ENCODE data around the gene KCNK18.

The KCNK18 gene

GRCh38 chr10:117197189-117197588 is at the start of gene KCNK18:
TSS of gene KCNK18 (plus strand) at chr10:117197489. CDS start at chr10:117197489, 0 bp downstream.
- Histone ChIP-seq H3K27me3 (ENCODE audit: control insufficient read depth in 1 of 2, insufficient read depth in 2 of 2, low read length in 2 of 2) (no peaks in the 10 kb centered on the region), H3K9ac (ENCODE audit: low read depth in 1 of 2, low read length in 2 of 2) (no peak within 1 kb of the TSS), H3K4me3 (ENCODE audit: low read depth in 1 of 2, low read length in 2 of 2) (no peak within 1 kb of the TSS), H3K4me1 (ENCODE audit: control insufficient read depth in 1 of 2, insufficient read depth in 2 of 2, low read length in 2 of 2) (no peaks in the 10 kb centered on the region), H3K36me3 (ENCODE audit: control insufficient read depth in 1 of 2, insufficient read depth in 2 of 2, low read length in 2 of 2) (no peaks in the 10 kb centered on the region), H3K27ac (ENCODE audit: low read depth, low read length) (no peak within 1 kb of the TSS), H3K9me3 (ENCODE audit: control insufficient read depth in 1 of 2, low read length in 2 of 2) (no peaks in the 10 kb centered on the region)

DNA sequence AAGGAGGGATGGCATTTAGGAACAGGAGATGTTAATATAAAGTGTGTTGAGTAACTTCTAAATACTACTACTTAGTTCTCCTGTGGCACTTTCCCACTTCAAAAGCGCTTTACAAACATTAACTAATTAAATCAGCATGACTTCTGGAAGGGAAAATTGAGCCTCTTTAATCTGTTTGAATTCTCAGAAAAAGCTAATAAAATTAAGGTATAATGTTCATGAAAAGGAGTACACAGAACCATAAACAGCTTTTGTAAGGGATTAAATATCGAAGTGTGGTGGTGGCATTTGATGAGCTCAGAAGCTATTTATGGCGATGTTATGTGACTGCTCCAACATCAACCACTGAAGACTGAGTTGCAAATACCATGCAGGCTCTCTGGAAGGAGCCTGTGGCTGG is 49.0 kb upstream of the KCNK18 start:
- Histone ChIP-seq H3K27me3 (ENCODE audit: control insufficient read depth in 1 of 2, insufficient read depth in 2 of 2, low read length in 2 of 2) (peaks cover 8 to 49% of the 10 kb centered on the region in 2 donors), H3K27ac (ENCODE audit: low read depth, low read length) (no peak overlapping the region), H3K36me3 (ENCODE audit: control insufficient read depth in 1 of 2, insufficient read depth in 2 of 2, low read length in 2 of 2) (no peaks in the 10 kb centered on the region), H3K9me3 (ENCODE audit: control insufficient read depth in 1 of 2, low read length in 2 of 2) (peaks cover 0 to 9% of the 10 kb centered on the region in 2 donors), H3K9ac (ENCODE audit: low read depth in 1 of 2, low read length in 2 of 2) (no peak overlapping the region), H3K4me3 (ENCODE audit: low read depth in 1 of 2, low read length in 2 of 2) (no peak overlapping the region), H3K4me1 (ENCODE audit: control insufficient read depth in 1 of 2, insufficient read depth in 2 of 2, low read length in 2 of 2) (no peaks in the 10 kb centered on the region)

GRCh38 chr10:117152668-117153067 is 44.6 kb upstream of the KCNK18 start:
- no peaks in the 10 kb centered on the region for H3K9me3 ChIP-seq (ENCODE audit: control insufficient read depth in 1 of 2, low read length in 2 of 2)
- no peaks in the 10 kb centered on the region for H3K36me3 ChIP-seq (ENCODE audit: control insufficient read depth in 1 of 2, insufficient read depth in 2 of 2, low read length in 2 of 2)
- H3K27me3 ChIP-seq (ENCODE audit: control insufficient read depth in 1 of 2, insufficient read depth in 2 of 2, low read length in 2 of 2) = peaks cover 29 to 41% of the 10 kb centered on the region in 2 donors
- no peaks in the 10 kb centered on the region for H3K4me1 ChIP-seq (ENCODE audit: control insufficient read depth in 1 of 2, insufficient read depth in 2 of 2, low read length in 2 of 2)
- H3K4me3 ChIP-seq (ENCODE audit: low read depth in 1 of 2, low read length in 2 of 2) = no peak overlapping the region
- H3K27ac ChIP-seq (ENCODE audit: low read depth, low read length) = no peak overlapping the region
- no peak overlapping the region for H3K9ac ChIP-seq (ENCODE audit: low read depth in 1 of 2, low read length in 2 of 2)

GRCh38 chr10:117158297-117158696 is 39.0 kb upstream of the KCNK18 start:
- Histone ChIP-seq H3K4me3 (ENCODE audit: low read depth in 1 of 2, low read length in 2 of 2) (no peak overlapping the region), H3K27me3 (ENCODE audit: control insufficient read depth in 1 of 2, insufficient read depth in 2 of 2, low read length in 2 of 2) (peaks cover 72 to 76% of the 10 kb centered on the region in 2 donors), H3K27ac (ENCODE audit: low read depth, low read length) (no peak overlapping the region), H3K9ac (ENCODE audit: low read depth in 1 of 2, low read length in 2 of 2) (no peak overlapping the region), H3K4me1 (ENCODE audit: control insufficient read depth in 1 of 2, insufficient read depth in 2 of 2, low read length in 2 of 2) (no peaks in the 10 kb centered on the region), H3K36me3 (ENCODE audit: control insufficient read depth in 1 of 2, insufficient read depth in 2 of 2, low read length in 2 of 2) (no peaks in the 10 kb centered on the region), H3K9me3 (ENCODE audit: control insufficient read depth in 1 of 2, low read length in 2 of 2) (no peaks in the 10 kb centered on the region)

DNA sequence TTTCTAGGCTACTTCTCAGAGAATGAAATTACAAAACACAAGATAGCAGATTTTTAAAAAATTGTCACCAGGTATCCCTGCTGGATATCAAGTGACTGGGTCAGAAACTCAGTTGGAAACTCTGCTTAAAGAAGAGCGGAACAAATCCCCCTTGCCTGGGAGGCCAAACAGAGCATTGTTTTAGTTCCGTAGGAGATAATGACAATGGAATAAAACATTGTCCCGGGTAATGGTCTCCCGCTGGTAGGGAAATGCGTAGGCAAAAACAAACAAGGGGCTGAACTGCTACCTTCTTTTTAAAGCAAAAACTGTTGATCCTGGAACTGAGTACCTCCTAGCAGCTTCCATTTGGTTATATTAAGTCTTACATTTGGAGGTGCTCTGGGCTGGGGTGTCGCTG is 37.9 kb upstream of the KCNK18 start:
- Histone ChIP-seq H3K9me3 (ENCODE audit: control insufficient read depth in 1 of 2, low read length in 2 of 2) (no peaks in the 10 kb centered on the region), H3K9ac (ENCODE audit: low read depth in 1 of 2, low read length in 2 of 2) (no peak overlapping the region), H3K27ac (ENCODE audit: low read depth, low read length) (no peak overlapping the region), H3K27me3 (ENCODE audit: control insufficient read depth in 1 of 2, insufficient read depth in 2 of 2, low read length in 2 of 2) (peaks cover 78 to 79% of the 10 kb centered on the region in 2 donors), H3K36me3 (ENCODE audit: control insufficient read depth in 1 of 2, insufficient read depth in 2 of 2, low read length in 2 of 2) (no peaks in the 10 kb centered on the region), H3K4me1 (ENCODE audit: control insufficient read depth in 1 of 2, insufficient read depth in 2 of 2, low read length in 2 of 2) (no peaks in the 10 kb centered on the region), H3K4me3 (ENCODE audit: low read depth in 1 of 2, low read length in 2 of 2) (no peak overlapping the region)

- Histone ChIP-seq H3K36me3 (ENCODE audit: control insufficient read depth in 1 of 2, insufficient read depth in 2 of 2, low read length in 2 of 2) (no peaks in the 10 kb centered on the region), H3K9ac (ENCODE audit: low read depth in 1 of 2, low read length in 2 of 2) (no peak overlapping the region), H3K27ac (ENCODE audit: low read depth, low read length) (no peak overlapping the region), H3K9me3 (ENCODE audit: control insufficient read depth in 1 of 2, low read length in 2 of 2) (no peaks in the 10 kb centered on the region), H3K4me3 (ENCODE audit: low read depth in 1 of 2, low read length in 2 of 2) (no peak overlapping the region), H3K4me1 (ENCODE audit: control insufficient read depth in 1 of 2, insufficient read depth in 2 of 2, low read length in 2 of 2) (peaks cover 5 to 9% of the 10 kb centered on the region in 2 donors), H3K27me3 (ENCODE audit: control insufficient read depth in 1 of 2, insufficient read depth in 2 of 2, low read length in 2 of 2) (peaks cover 80% of the 10 kb centered on the region in 2 donors)
Observed at GRCh38 chr10:117160567-117160966, 36.7 kb upstream of the KCNK18 start.

DNA sequence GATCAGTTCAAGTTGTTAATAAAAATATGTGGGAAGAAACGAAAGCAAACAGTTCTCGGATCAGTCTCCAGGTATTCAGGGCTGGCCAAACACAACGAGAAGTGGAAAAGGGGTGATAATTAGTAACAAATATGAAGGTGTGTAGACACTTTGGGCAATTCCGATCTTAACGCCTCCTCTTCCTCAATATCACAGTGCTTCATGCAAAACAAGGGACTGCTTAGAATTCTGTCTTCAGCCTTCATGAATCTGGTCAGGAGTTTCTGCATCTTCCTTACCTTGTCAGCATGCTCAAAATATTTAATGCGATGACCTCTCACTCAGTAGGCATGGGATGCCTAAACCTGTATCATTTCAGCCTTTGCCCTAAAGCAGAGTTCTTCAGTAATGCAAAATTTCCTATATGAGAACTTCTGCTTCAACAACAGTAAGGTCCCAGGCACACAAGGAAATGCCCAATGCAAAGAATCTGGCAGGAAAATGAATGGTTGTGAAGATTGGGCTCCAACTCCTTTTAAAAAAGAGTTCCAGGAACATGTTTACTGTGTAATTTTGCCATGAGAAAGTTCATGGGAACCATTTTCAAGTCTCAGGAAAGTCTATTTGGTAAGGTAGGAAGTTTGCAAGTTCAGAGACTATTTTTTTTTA is 35.8 kb upstream of the KCNK18 start:
- Histone ChIP-seq H3K9ac (ENCODE audit: low read depth in 1 of 2, low read length in 2 of 2) (no peak overlapping the region), H3K27ac (ENCODE audit: low read depth, low read length) (no peak overlapping the region), H3K4me1 (ENCODE audit: control insufficient read depth in 1 of 2, insufficient read depth in 2 of 2, low read length in 2 of 2) (peaks cover 5 to 10% of the 10 kb centered on the region in 2 donors), H3K36me3 (ENCODE audit: control insufficient read depth in 1 of 2, insufficient read depth in 2 of 2, low read length in 2 of 2) (no peaks in the 10 kb centered on the region), H3K9me3 (ENCODE audit: control insufficient read depth in 1 of 2, low read length in 2 of 2) (no peaks in the 10 kb centered on the region), H3K4me3 (ENCODE audit: low read depth in 1 of 2, low read length in 2 of 2) (no peak overlapping the region), H3K27me3 (ENCODE audit: control insufficient read depth in 1 of 2, insufficient read depth in 2 of 2, low read length in 2 of 2) (peaks cover 89 to 90% of the 10 kb centered on the region in 2 donors)

- no peak overlapping the region for H3K9ac ChIP-seq (ENCODE audit: low read depth in 1 of 2, low read length in 2 of 2)
- H3K27me3 ChIP-seq (ENCODE audit: control insufficient read depth in 1 of 2, insufficient read depth in 2 of 2, low read length in 2 of 2) = peaks cover 93 to 98% of the 10 kb centered on the region in 2 donors
- no peak overlapping the region for H3K4me3 ChIP-seq (ENCODE audit: low read depth in 1 of 2, low read length in 2 of 2)
- H3K36me3 ChIP-seq (ENCODE audit: control insufficient read depth in 1 of 2, insufficient read depth in 2 of 2, low read length in 2 of 2) = no peaks in the 10 kb centered on the region
- H3K9me3 ChIP-seq (ENCODE audit: control insufficient read depth in 1 of 2, low read length in 2 of 2) = no peaks in the 10 kb centered on the region
- no peak overlapping the region for H3K27ac ChIP-seq (ENCODE audit: low read depth, low read length)
- peaks cover 5 to 10% of the 10 kb centered on the region in 2 donors for H3K4me1 ChIP-seq (ENCODE audit: control insufficient read depth in 1 of 2, insufficient read depth in 2 of 2, low read length in 2 of 2)
Observed at GRCh38 chr10:117162093-117163060, 34.9 kb upstream of the KCNK18 start.

DNA sequence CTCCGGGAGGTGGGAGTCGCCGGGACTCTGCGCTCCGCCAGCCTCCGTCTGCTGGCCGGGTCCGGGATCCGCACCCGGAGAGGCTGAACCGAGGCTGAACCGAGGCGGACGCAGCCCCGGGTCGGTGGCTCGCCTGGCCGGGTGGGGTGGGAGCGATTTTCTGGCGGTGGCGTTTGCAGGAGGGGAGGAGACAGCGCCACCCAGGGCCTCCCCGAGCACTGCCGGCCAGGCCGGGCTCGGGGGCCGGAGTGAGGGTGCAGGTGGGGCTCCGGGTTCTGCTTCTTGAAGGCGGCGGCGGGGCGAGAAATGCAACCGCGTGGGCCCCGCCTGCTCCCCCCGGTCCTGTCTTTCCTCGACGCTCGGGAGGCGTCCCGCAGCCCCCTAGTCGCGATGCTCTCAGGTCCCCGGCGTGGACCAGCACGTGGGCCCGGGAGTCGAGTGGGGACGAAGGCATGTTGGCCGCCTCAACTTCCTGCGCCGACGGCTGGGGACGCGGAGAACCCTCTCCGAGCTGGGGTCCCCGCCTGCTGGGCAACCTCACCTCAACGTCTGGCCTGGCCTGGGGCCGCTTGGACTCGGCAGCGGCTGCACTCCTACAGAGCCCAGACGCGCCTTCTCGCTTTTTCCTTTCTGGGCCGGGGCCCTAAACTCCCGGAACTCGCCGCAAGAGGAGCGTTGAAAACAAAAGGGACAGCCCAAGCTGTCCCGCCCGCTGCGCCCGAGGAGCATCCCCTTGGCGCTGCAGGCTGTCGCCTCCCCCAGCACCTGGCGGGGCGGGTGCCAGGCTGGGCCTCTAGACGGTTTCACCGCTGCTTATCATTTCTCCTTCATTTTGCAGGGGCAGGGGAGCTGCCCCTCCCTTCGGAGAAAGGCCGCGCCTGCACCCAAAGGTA is 34.0 kb upstream of the KCNK18 start:
- Histone ChIP-seq H3K36me3 (ENCODE audit: control insufficient read depth in 1 of 2, insufficient read depth in 2 of 2, low read length in 2 of 2) (no peaks in the 10 kb centered on the region), H3K27me3 (ENCODE audit: control insufficient read depth in 1 of 2, insufficient read depth in 2 of 2, low read length in 2 of 2) (peaks cover 93 to 96% of the 10 kb centered on the region in 2 donors), H3K4me3 (ENCODE audit: low read depth in 1 of 2, low read length in 2 of 2) (no peak overlapping the region), H3K9ac (ENCODE audit: low read depth in 1 of 2, low read length in 2 of 2) (no peak overlapping the region), H3K4me1 (ENCODE audit: control insufficient read depth in 1 of 2, insufficient read depth in 2 of 2, low read length in 2 of 2) (peaks cover 10 to 11% of the 10 kb centered on the region in 2 donors), H3K9me3 (ENCODE audit: control insufficient read depth in 1 of 2, low read length in 2 of 2) (no peaks in the 10 kb centered on the region), H3K27ac (ENCODE audit: low read depth, low read length) (no peak overlapping the region)

All from duodenal mucosa (tissue), 2 donors.